ENCODE measurements around the gene ARIH1.
"Not testable (repeated sequence)": the region's sequence is repeated elsewhere in the genome, so short reads cannot be mapped to it uniquely, and the experiment has no call there.

DNA sequence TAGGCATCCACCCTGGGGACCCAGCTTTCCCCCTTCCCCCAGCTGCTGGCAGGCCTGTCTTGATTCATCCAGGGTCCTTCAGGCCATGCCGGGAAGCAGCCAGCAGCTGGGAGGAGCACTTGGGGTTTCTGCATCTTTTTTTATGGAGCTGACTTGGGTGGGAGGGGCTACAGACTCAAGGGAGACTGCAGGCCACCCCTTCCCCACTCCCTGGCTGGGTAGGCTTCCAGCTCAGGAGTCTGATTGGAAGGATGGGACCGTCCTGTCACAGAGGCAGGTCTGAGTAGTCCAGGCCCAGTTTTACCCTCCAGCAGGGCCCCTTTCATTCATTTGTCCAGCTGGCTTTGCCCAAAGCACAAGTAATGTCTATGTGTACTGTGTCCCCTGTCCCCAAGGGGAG lies 168.1 kb downstream of the ARIH1 start:
- TF ChIP-seq, protein P1, sequence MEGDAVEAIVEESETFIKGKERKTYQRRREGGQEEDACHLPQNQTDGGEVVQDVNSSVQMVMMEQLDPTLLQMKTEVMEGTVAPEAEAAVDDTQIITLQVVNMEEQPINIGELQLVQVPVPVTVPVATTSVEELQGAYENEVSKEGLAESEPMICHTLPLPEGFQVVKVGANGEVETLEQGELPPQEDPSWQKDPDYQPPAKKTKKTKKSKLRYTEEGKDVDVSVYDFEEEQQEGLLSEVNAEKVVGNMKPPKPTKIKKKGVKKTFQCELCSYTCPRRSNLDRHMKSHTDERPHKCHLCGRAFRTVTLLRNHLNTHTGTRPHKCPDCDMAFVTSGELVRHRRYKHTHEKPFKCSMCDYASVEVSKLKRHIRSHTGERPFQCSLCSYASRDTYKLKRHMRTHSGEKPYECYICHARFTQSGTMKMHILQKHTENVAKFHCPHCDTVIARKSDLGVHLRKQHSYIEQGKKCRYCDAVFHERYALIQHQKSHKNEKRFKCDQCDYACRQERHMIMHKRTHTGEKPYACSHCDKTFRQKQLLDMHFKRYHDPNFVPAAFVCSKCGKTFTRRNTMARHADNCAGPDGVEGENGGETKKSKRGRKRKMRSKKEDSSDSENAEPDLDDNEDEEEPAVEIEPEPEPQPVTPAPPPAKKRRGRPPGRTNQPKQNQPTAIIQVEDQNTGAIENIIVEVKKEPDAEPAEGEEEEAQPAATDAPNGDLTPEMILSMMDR (conservative IDR thresholded peaks at IDR 0.05; ENCODE audit: low read depth, low read length): not testable (repeated sequence)
- not testable (repeated sequence) for TF ChIP-seq EZH2 (IDR thresholded peaks at IDR 0.05; ENCODE audit: borderline replicate concordance, low read depth, low read length, poor library complexity, severe bottlenecking)

All from A673 (cell line).